Adrenal gland (tissue), 12 donors: ENCODE data around the gene NECTIN3. TPM values are rescaled to one million over a fixed set of nuclear protein-coding genes. Genes with fewer than 3 reads are reported as not detected.

Source experiments
- DNase-seq, 7 donors: peaks; one replicate each; pipeline ENCODE4 v3.0.0-alpha.2; 2019 to 2020
- H3K27ac ChIP-seq, 5 donors: fragments of 200-600 bp; sonication (generic) in 4 of 5; 1 replicate in 3 of 5; 2 replicates in 2 of 5; pipeline versions ENCODE4 v1.5.1 to v1.8.0; 2016 to 2020; ENCODE audit warnings: mild to moderate bottlenecking in 1 of 5
- H3K27me3 ChIP-seq: fragments of 200-600 bp; 2 replicates; pipeline ENCODE4 v1.8.0; 2021
- H3K36me3 ChIP-seq, 2 donors: fragments of 200-600 bp; replicated peaks in 1 of 2; 1 replicate in 1 of 2; 2 replicates in 1 of 2; pipeline versions ENCODE4 v1.5.1 to v1.8.0; 2018 to 2022
- H3K4me1 ChIP-seq, 2 donors: fragments of 200-600 bp; replicated peaks in 1 of 2; 1 replicate in 1 of 2; 2 replicates in 1 of 2; pipeline versions ENCODE4 v1.5.1 to v1.8.0; 2018 to 2021
- H3K4me3 ChIP-seq, 4 donors: fragments of 200-600 bp; sonication (generic) in 3 of 4; one replicate each; pipeline ENCODE4 v1.5.1; 2016 to 2018
- H3K9me3 ChIP-seq, 3 donors: fragments of 200-600 bp; sonication (generic) in 1 of 3; replicated peaks in 1 of 3; 1 replicate in 2 of 3; 2 replicates in 1 of 3; pipeline versions ENCODE4 v1.5.1 to v1.8.0; 2016 to 2021
- POLR2A ChIP-seq, 2 donors: fragments of 450-650 bp; IDR thresholded peaks; one replicate each; pipeline ENCODE4 v1.6.1; 2017; ENCODE audit warnings: antibody characterized with exemption in 2 of 2, mild to moderate bottlenecking in 2 of 2, moderate library complexity in 1 of 2
- WGBS, 4 donors: extraction: QIAGEN DNeasy Blood & Tissue Kit in 2 of 4; methylation state at CpG; one replicate each; pipeline versions ENCODE4 v1.1.5 to v1.1.7; 2013 to 2017; 5-methylcytosine and 5-hydroxymethylcytosine counted together
- intact Hi-C, 2 donors: fragments of 100-400 bp; cut with DNase I; formaldehyde crosslinking; loops; one replicate each; pipeline versions ENCODE4 v1.14.1 to v1.15.0; 2022 to 2023
- polyA plus RNA-seq, 3 donors: library from polyadenylated mRNA; stranded (reverse); fragments of 200-250 nt in 2 of 3; fragments of 350-450 nt in 1 of 3; fragmentation: Illumina TruSeq in 1 of 3; extraction: RNeasy Lipid Tissue Mini Kit (QIAGEN cat#74804) in 1 of 3; gene quantifications; one replicate each; pipeline ENCODE4 v1.2.3, GENCODE V29; 2013 to 2014
- total RNA-seq, 9 donors: library from RNA; depleted of rRNA in 4 of 9; stranded (reverse); fragments of >200 nt in 4 of 9; fragments of 120-200 nt in 1 of 9; fragmentation: NEBNext Ultra II Directional in 1 of 9; extraction: Animal tissue kit (Norgen Biotek cat#: 25700) in 1 of 9; gene quantifications; one replicate each; pipeline versions ENCODE4 v1.1.0 to v1.2.4, GENCODE V29; 2013 to 2023
- TF ChIP-seq, protein P1 (sequence below), 6 experiments: fragments of 450-650 bp in 4 of 6; fragments of 200-600 bp in 2 of 6; sonication (generic) in 1 of 6; IDR thresholded peaks; 1 replicate in 5 of 6; 2 replicates in 1 of 6; pipeline versions ENCODE4 v1.5.1 to v1.8.0; 2016 to 2021; ENCODE audit warnings: antibody characterized with exemption in 6 of 6, mild to moderate bottlenecking in 2 of 6, moderate library complexity in 1 of 6
- donor health status: healthy with polysubstance abuse.
- donor health status: Bipolar disorder and iron deficiency.
- donor health status: DM: yes; HTN: yes; CAD: no.
- donor health status: DM: no; HTN: no; CAD: no.
- donor health status: DM: no; HTN: no; CAD: no.
- donor health status: DM: yes; HTN: yes; CAD: no.

The NECTIN3 gene
- total and polyA plus RNA-seq, 12 donors: 1.3 to 31.5 (median 15.2) TPM

DNA sequence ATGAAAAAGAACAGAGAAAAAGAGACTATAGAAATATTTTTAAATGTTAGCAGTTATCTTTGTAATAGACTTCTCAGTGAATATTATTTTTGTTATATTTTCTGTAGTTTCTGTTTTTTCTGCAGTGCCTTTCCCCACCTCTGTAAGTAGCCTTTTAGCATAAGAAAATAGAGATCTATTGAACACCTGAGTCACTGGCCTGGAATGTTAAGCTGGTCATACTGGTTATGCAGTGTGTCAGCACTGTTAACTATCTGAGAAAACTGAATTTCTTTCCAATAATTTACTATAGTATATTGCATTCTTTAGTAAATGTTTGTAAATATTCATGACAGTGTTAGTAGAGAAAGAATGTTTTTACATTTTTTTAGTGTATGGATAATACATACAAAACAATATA is 79.8 kb downstream of the NECTIN3 start:
- no peak for DNase-seq
- intact Hi-C loops: no loop called here
- TF ChIP-seq POLR2A (IDR thresholded peaks at IDR 0.05): no peak
- TF ChIP-seq, protein P1, sequence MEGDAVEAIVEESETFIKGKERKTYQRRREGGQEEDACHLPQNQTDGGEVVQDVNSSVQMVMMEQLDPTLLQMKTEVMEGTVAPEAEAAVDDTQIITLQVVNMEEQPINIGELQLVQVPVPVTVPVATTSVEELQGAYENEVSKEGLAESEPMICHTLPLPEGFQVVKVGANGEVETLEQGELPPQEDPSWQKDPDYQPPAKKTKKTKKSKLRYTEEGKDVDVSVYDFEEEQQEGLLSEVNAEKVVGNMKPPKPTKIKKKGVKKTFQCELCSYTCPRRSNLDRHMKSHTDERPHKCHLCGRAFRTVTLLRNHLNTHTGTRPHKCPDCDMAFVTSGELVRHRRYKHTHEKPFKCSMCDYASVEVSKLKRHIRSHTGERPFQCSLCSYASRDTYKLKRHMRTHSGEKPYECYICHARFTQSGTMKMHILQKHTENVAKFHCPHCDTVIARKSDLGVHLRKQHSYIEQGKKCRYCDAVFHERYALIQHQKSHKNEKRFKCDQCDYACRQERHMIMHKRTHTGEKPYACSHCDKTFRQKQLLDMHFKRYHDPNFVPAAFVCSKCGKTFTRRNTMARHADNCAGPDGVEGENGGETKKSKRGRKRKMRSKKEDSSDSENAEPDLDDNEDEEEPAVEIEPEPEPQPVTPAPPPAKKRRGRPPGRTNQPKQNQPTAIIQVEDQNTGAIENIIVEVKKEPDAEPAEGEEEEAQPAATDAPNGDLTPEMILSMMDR (IDR thresholded peaks at IDR 0.05): no peak

DNA sequence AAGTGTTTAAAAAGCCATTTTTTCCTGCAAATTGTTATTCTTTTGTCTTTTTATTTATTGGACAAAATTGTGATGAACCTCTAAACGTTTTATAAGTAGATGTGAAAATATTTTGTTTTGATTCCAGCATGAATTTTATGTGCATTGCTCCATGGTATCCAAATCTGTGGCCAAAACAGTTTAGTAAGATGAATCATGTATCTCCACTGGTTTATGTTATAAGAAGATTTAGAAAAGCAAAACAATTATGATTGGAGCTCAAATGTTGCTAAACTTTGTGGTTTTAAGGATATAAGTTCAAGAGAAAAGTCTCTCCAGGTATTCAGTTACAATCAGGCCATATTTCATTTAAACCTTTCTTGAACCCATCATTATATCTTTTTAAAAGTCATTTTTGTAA is 80.9 kb downstream of the NECTIN3 start:
- Histone ChIP-seq H3K4me3 (no peak overlapping the region), H3K4me1 (no peaks in the 10 kb centered on the region), H3K36me3 (no peaks in the 10 kb centered on the region), H3K27ac (no peak overlapping the region), H3K9me3 (no peaks in the 10 kb centered on the region), H3K27me3 (no peaks in the 10 kb centered on the region)
- intact Hi-C loops: no loop called here
- TF ChIP-seq POLR2A (IDR thresholded peaks at IDR 0.05): no peak
- TF ChIP-seq, protein P1 (IDR thresholded peaks at IDR 0.05): no peak
- 34 to 49% (median 40%) methylated on average over 1 of the region's 1 CpG for WGBS, 4 donors
- no peak for DNase-seq

More for the DNA sequence above, 79.8 kb downstream of the NECTIN3 start:
- no peaks in the 10 kb centered on the region for H3K4me1 ChIP-seq
- H3K9me3 ChIP-seq: no peaks in the 10 kb centered on the region
- no peak overlapping the region for H3K4me3 ChIP-seq
- no peak overlapping the region for H3K27ac ChIP-seq
- no peaks in the 10 kb centered on the region for H3K36me3 ChIP-seq
- H3K27me3 ChIP-seq: no peaks in the 10 kb centered on the region

DNA sequence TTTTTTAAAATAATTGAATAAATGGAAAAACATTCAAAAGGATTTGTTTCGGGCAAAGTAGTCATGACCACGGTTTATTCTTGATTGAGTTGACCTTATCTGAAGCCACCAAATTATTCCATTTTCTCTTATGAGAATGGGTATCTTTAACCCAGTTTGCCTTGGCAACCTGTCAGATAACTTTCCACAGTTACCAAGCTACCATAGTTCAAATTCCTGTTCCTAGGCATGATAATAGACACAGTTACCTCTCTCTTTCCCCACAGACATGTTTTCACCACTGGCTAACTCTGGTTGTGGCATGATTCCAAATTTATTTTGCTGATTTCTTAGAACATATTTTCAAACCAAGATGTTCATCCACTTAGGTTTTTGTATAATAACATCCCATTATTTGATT is 84.9 kb downstream of the NECTIN3 start:
- Histone ChIP-seq H3K27ac (no peak overlapping the region), H3K36me3 (no peaks in the 10 kb centered on the region), H3K4me1 (no peaks in the 10 kb centered on the region), H3K4me3 (no peak overlapping the region), H3K9me3 (no peaks in the 10 kb centered on the region), H3K27me3 (no peaks in the 10 kb centered on the region)
- DNase-seq: no peak
- TF ChIP-seq POLR2A (IDR thresholded peaks at IDR 0.05): no peak
- TF ChIP-seq, protein P1 (IDR thresholded peaks at IDR 0.05): no peak
- 93 to 99% (median 99%) methylated on average over 2 of the region's 2 CpGs for WGBS, 4 donors
- intact Hi-C loops: no loop called here

DNA sequence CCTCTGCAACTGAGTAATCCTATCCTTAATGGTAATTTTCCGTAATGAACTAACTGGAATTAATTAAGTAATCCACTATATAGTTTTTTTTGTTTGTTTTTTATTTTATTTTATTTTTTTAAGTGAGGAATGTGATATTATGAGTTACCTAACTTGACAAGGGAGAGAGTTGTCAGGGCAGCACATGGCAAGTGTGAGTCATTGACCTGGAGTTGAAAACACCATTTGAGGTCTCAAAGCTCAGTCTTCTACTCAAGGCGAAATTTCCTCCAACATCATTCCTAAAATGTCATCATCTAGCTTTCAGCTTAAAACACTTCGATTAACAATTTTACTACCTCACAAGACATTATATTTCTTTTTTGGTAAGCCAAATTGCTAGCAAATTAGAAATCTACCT is 87.8 kb downstream of the NECTIN3 start:
- Histone ChIP-seq H3K4me3 (no peak overlapping the region), H3K9me3 (no peaks in the 10 kb centered on the region), H3K36me3 (no peaks in the 10 kb centered on the region), H3K27ac (no peak overlapping the region), H3K27me3 (no peaks in the 10 kb centered on the region), H3K4me1 (no peaks in the 10 kb centered on the region)
- 89 to 95% (median 94%) methylated on average over 3 of the region's 3 CpGs for WGBS, 4 donors
- TF ChIP-seq POLR2A (IDR thresholded peaks at IDR 0.05): no peak
- TF ChIP-seq, protein P1 (IDR thresholded peaks at IDR 0.05): no peak
- intact Hi-C loops: no loop called here
- no peak for DNase-seq
